PC-3 (cell line): ENCODE measurements around the gene SPSB3. TPM values are rescaled to one million over a fixed set of nuclear protein-coding genes. Genes with fewer than 3 reads are reported as not detected.

Experiments used
- ATAC-seq: fragments of 200-7000 bp; cut with Tn5 transposase; 2 replicates; pipeline ENCODE4 v1.9.1; 2020; ENCODE audit warnings: mild to moderate bottlenecking, moderate library complexity
- BruUV-seq: library from RNA; stranded (reverse); fragments of 400-500 nt; replicated peaks from 2 replicates; lab custom pipeline; 2021; lab: Mats Ljungman, UMichigan
- CTCF ChIA-PET: fragments of 300-600 bp; sonication (Branson Sonifier 250); formaldehyde crosslinking; loops from one replicate; lab custom pipeline; 2022; ENCODE audit warnings: antibody characterized with exemption; lab: Charles Lee
- POLR2A ChIA-PET: fragments of 300-600 bp; sonication (Branson Sonifier 250); formaldehyde crosslinking; loops from one replicate; lab custom pipeline; 2022; ENCODE audit warnings: antibody characterized with exemption; ENCODE audit not compliant: unreplicated experiment; lab: Charles Lee
- DNase-seq: peaks from one replicate; pipeline ENCODE4 v3.0.0-alpha.2; 2015
- H2AFZ ChIP-seq: fragments of 300-600 bp; sonication (generic); 2 replicates; pipeline ENCODE4 v1.6.0; 2016; ENCODE audit warnings: antibody characterized with exemption, low read length
- H3F3A ChIP-seq: fragments of 300-600 bp; sonication (generic); one replicate; pipeline ENCODE4 v1.6.0; 2017; ENCODE audit warnings: antibody characterized with exemption, low read length, control low read depth, mild to moderate bottlenecking; ENCODE audit not compliant: unreplicated experiment
- H3K27ac ChIP-seq: fragments of 300-600 bp; sonication (generic); 2 replicates; pipeline ENCODE4 v1.5.1; 2016; ENCODE audit warnings: mild to moderate bottlenecking, low read length
- H3K27me3 ChIP-seq: fragments of 300-600 bp; sonication (generic); 2 replicates; pipeline ENCODE4 v1.6.1; 2016; ENCODE audit warnings: low read length, mixed read lengths
- H3K36me3 ChIP-seq: fragments of 300-600 bp; sonication (generic); 2 replicates; pipeline ENCODE4 v1.6.1; 2016; ENCODE audit warnings: low read depth, mixed run types, low read length, mixed read lengths
- H3K4me1 ChIP-seq: fragments of 300-600 bp; sonication (generic); 2 replicates; pipeline ENCODE4 v1.5.1; 2016; ENCODE audit warnings: low read length; ENCODE audit not compliant: insufficient read depth
- H3K4me2 ChIP-seq: fragments of 300-600 bp; sonication (generic); 2 replicates; pipeline ENCODE4 v1.6.0; 2016; ENCODE audit warnings: low read length
- H3K4me3 ChIP-seq: fragments of 300-600 bp; sonication (generic); 2 replicates; pipeline ENCODE4 v1.5.1; 2016; ENCODE audit warnings: mild to moderate bottlenecking, low read length, mixed read lengths
- H3K79me2 ChIP-seq: fragments of 300-600 bp; sonication (generic); 2 replicates; pipeline ENCODE4 v1.6.1; 2017; ENCODE audit warnings: low read length, mixed read lengths
- H3K9ac ChIP-seq: fragments of 300-600 bp; sonication (generic); 2 replicates; pipeline ENCODE4 v1.6.0; 2016; ENCODE audit warnings: mild to moderate bottlenecking, low read length
- H3K9me2 ChIP-seq: fragments of 300-600 bp; sonication (generic); replicated peaks from 2 replicates; pipeline ENCODE4 v1.6.1; 2016; ENCODE audit warnings: mixed run types, low read length, mixed read lengths
- H3K9me3 ChIP-seq: fragments of 300-600 bp; sonication (generic); 2 replicates; pipeline ENCODE4 v1.6.1; 2016; ENCODE audit warnings: low read length, mixed read lengths
- H4K20me1 ChIP-seq: fragments of 300-600 bp; sonication (generic); 2 replicates; pipeline ENCODE4 v1.6.1; 2016; ENCODE audit warnings: low read length, mixed read lengths
- CTCF ChIP-seq: fragments of 300-600 bp; sonication (generic); conservative IDR thresholded peaks from 2 replicates; pipeline ENCODE4 v1.5.1; 2017; ENCODE audit warnings: antibody characterized with exemption, low read depth, mild to moderate bottlenecking, low read length
- EZH2 ChIP-seq: fragments of 300-600 bp; sonication (generic); IDR thresholded peaks from one replicate; pipeline ENCODE4 v1.6.1; 2017; ENCODE audit warnings: antibody characterized with exemption, mild to moderate bottlenecking, low read length; ENCODE audit not compliant: unreplicated experiment
- EZH2phosphoT487 ChIP-seq: fragments of 300-600 bp; sonication (generic); IDR thresholded peaks from 2 replicates; pipeline ENCODE4 v1.6.1; 2018; ENCODE audit warnings: mild to moderate bottlenecking, antibody characterized with exemption, low read length, borderline replicate concordance
- intact Hi-C: fragments of 100-400 bp; cut with micrococcal nuclease; formaldehyde crosslinking; loops from 2 replicates; pipeline ENCODE4 v1.9.0; 2023
- total RNA-seq: library from RNA; depleted of rRNA; stranded (reverse); fragments of >200 nt; gene quantifications from 2 replicates; pipeline ENCODE4 v1.2.3, GENCODE V29; 2014

SPSB3 gene
- total RNA-seq, 1 experiment from 2014 or later: 27.4 TPM

GRCh38 chr16:1787056-1787321, 4.6 kb upstream of the SPSB3 start:
- Histone ChIP-seq H3K9ac (no peak overlapping the region), H3K79me2 (peaks cover 37% of the 10 kb centered on the region), H3K36me3 (no peaks in the 10 kb centered on the region), H3K27me3 (no peaks in the 10 kb centered on the region), H3K27ac (no peak overlapping the region), H3K9me3 (no peaks in the 10 kb centered on the region), H3F3A (no peaks in the 10 kb centered on the region), H3K9me2 (no peaks in the 10 kb centered on the region), H3K4me3 (no peak overlapping the region), H3K4me1 (no peaks in the 10 kb centered on the region; the same call in 1 of the 2 replicates), H3K4me2 (no peak overlapping the region), H2AFZ (no peak overlapping the region), H4K20me1 (no peaks in the 10 kb centered on the region)
- POLR2A ChIA-PET: no interaction called here
- DNase-seq (no peak), ATAC-seq (no peak)
- TF ChIP-seq CTCF (no peak), EZH2 (no peak), EZH2phosphoT487 (no peak)
- BruUV-seq: no TSS peak
- CTCF ChIA-PET: no interaction called here
- intact Hi-C loops: no loop called here

DNA sequence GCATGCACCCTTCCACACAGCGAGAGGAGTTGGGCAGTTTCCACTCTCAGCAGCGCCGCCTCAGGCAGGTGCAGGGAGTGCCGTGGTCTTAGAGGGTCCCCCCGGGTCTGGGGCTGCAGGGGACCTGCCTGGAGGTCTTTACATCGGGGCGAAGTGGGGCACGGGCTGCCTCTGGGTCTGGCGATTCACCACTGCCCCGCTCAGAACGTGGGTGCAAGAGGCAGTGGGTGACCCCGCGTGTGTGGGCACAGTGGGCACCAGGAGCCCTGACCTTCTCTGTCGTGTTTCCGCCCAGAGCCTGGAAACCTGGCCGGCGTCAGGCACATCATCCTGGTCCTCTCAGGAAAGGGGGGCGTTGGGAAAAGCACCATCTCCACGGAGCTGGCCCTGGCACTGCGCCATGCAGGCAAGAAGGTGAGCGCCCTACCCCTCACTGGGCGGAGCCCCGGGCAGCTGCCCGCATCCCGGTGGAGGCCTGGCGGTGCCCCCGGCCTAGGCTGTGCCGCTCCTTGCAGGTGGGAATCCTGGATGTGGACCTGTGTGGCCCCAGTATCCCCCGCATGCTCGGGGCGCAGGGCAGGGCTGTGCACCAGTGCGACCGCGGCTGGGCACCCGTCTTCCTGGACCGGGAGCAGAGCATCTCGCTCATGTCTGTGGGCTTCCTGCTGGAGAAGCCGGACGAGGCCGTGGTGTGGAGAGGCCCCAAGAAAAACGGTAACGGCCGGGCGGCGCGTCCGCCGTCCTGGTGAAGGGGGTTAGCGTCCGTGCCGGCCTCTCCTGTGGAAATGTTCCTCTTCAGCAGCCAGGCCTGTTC, 4.1 kb upstream of the SPSB3 start:
- no peaks in the 10 kb centered on the region for H3K9me2 ChIP-seq

More for the DNA sequence above, 4.1 kb upstream of the SPSB3 start:
- intact Hi-C loops: no loop called here
- no peaks in the 10 kb centered on the region for H3F3A ChIP-seq
- no peaks in the 10 kb centered on the region for H3K36me3 ChIP-seq
- TF ChIP-seq EZH2phosphoT487 (no peak), EZH2 (no peak), CTCF (no peak)
- peaks cover under 1% of the 10 kb centered on the region; the same call in 1 of the 2 replicates for H3K4me1 ChIP-seq
- ATAC-seq (no peak), DNase-seq (no peak)
- H3K27ac ChIP-seq: no peak overlapping the region
- BruUV-seq: no TSS peak
- no peaks in the 10 kb centered on the region for H4K20me1 ChIP-seq
- H2AFZ ChIP-seq: no peak overlapping the region
- H3K4me2 ChIP-seq: no peak overlapping the region
- H3K9ac ChIP-seq: no peak overlapping the region
- H3K27me3 ChIP-seq: no peaks in the 10 kb centered on the region
- H3K9me3 ChIP-seq: no peaks in the 10 kb centered on the region
- POLR2A ChIA-PET: no interaction called here
- no peak overlapping the region for H3K4me3 ChIP-seq
- peaks cover 42% of the 10 kb centered on the region for H3K79me2 ChIP-seq
- CTCF ChIA-PET: no interaction called here
